Keratinocyte (primary cell): ENCODE data around the gene DIO3. TPM values are rescaled to one million over a fixed set of nuclear protein-coding genes. Genes with fewer than 3 reads are reported as not detected.

Experiments
- DNase-seq: peaks from one replicate; pipeline ENCODE4 v3.0.0-alpha.2; 2011; ENCODE audit warnings: low read depth, missing footprints, low spot score
- FAIRE-seq: peaks from 2 replicates; lab custom pipeline; 2011; peaks lifted over from hg19 to GRCh38; lab: Jason Lieb, UNC
- H2AFZ ChIP-seq: 2 replicates; pipeline ENCODE4 v1.6.0; 2012; ENCODE audit warnings: low read length, control low read depth, inconsistent platforms; ENCODE audit not compliant: control insufficient read depth
- H3K27ac ChIP-seq: 2 replicates; pipeline ENCODE4 v1.5.1; 2011; ENCODE audit warnings: low read length; ENCODE audit not compliant: control insufficient read depth, insufficient read depth
- H3K27me3 ChIP-seq: 3 replicates; pipeline ENCODE4 v1.6.0; 2011; ENCODE audit warnings: low read length; ENCODE audit not compliant: control insufficient read depth, insufficient read depth; ENCODE audit errors: extremely low read depth
- H3K36me3 ChIP-seq, 2 experiments: 2 replicates in 1 of 2; 3 replicates in 1 of 2; pipeline ENCODE4 v1.5.1; 2011; ENCODE audit warnings: low read length in 2 of 2, mild to moderate bottlenecking in 1 of 2; ENCODE audit not compliant: control insufficient read depth in 2 of 2, insufficient read depth in 2 of 2; ENCODE audit errors: extremely low read depth in 1 of 2
- H3K4me1 ChIP-seq: 3 replicates; pipeline ENCODE4 v1.5.1; 2011; ENCODE audit warnings: low read length; ENCODE audit not compliant: control insufficient read depth, insufficient read depth; ENCODE audit errors: extremely low read depth
- H3K4me2 ChIP-seq: 3 replicates; pipeline ENCODE4 v1.6.0; 2011; ENCODE audit warnings: low read depth, low read length; ENCODE audit not compliant: control insufficient read depth, insufficient read depth; ENCODE audit errors: extremely low read depth
- H3K4me3 ChIP-seq, 3 experiments: fragments of 200-600 bp in 1 of 3; sonication (generic) in 1 of 3; 2 replicates in 2 of 3; 3 replicates in 1 of 3; pipeline ENCODE4 v1.5.1; 2011 to 2016; ENCODE audit warnings: low read length in 3 of 3, mild to moderate bottlenecking in 3 of 3, control low read depth in 2 of 3, inconsistent platforms in 1 of 3, low read depth in 1 of 3, mixed read lengths in 1 of 3, mixed run types in 1 of 3, moderate library complexity in 1 of 3; ENCODE audit not compliant: control insufficient read depth in 2 of 3, insufficient read depth in 2 of 3; ENCODE audit errors: extremely low read depth in 1 of 3
- H3K79me2 ChIP-seq: 2 replicates; pipeline ENCODE4 v1.6.0; 2012; ENCODE audit warnings: low read length; ENCODE audit not compliant: control insufficient read depth, insufficient read depth
- H3K9ac ChIP-seq: 3 replicates; pipeline ENCODE4 v1.6.0; 2011; ENCODE audit warnings: low read length; ENCODE audit not compliant: control insufficient read depth, insufficient read depth; ENCODE audit errors: extremely low read depth
- H3K9me1 ChIP-seq: 3 replicates; pipeline ENCODE4 v1.6.0; 2011; ENCODE audit warnings: low read length; ENCODE audit not compliant: control insufficient read depth, insufficient read depth; ENCODE audit errors: extremely low read depth
- H3K9me3 ChIP-seq: 2 replicates; pipeline ENCODE4 v1.5.1; 2012; ENCODE audit warnings: low read depth, low read length; ENCODE audit not compliant: control insufficient read depth
- H4K20me1 ChIP-seq: 3 replicates; pipeline ENCODE4 v1.6.0; 2011; ENCODE audit warnings: low read length; ENCODE audit not compliant: control insufficient read depth, insufficient read depth; ENCODE audit errors: extremely low read depth
- CTCF ChIP-seq, 3 experiments: IDR thresholded peaks in 1 of 3; conservative IDR thresholded peaks in 1 of 3; optimal IDR thresholded peaks in 1 of 3; 2 replicates in 2 of 3; 3 replicates in 1 of 3; pipeline versions ENCODE3 to v1.5.1; 2011; ENCODE audit warnings: low read length in 3 of 3, mild to moderate bottlenecking in 3 of 3, moderate library complexity in 2 of 3, control low read depth in 1 of 3, inconsistent platforms in 1 of 3; ENCODE audit not compliant: insufficient read depth in 2 of 3; ENCODE audit errors: extremely low read depth in 1 of 3
- EZH2 ChIP-seq: IDR thresholded peaks from one replicate; pipeline ENCODE4 v1.6.1; 2012; ENCODE audit warnings: inconsistent platforms, mild to moderate bottlenecking, low read length, moderate library complexity
- dilution Hi-C: fragments of 300-500 bp; cut with MboI; formaldehyde crosslinking; loops from one replicate; pipeline ENCODE4 v1.7.0; 2020; ENCODE audit warnings: low sequenced_read_pairs; ENCODE audit not compliant: extremely low pct_ligation_motif_present
- polyA plus RNA-seq, 5 experiments: library from polyadenylated mRNA; depleted of rRNA in 3 of 5; stranded (reverse) in 3 of 5; stranded (forward) in 1 of 5; unstranded in 1 of 5; fragments of >200 nt; gene quantifications; 1 replicate in 1 of 5; 2 replicates in 3 of 5; 3 replicates in 1 of 5; pipeline versions ENCODE4 v1.2.1 to v1.2.3, GENCODE V29; 2011 to 2012; ENCODE audit warnings: missing spikeins in 2 of 5, low read depth in 1 of 5, low replicate concordance in 1 of 5

Gene DIO3
- polyA plus RNA-seq, 1 donor (not counting 4 experiments of a cell fraction or from before 2014, with no cell fraction given): not detected

GRCh38 chr14:101591582-101591981 lies 30.3 kb downstream of the DIO3 start:
- H4K20me1 ChIP-seq: no peaks in the 10 kb centered on the region
- H3K4me1 ChIP-seq: no peaks in the 10 kb centered on the region
- no peak overlapping the region for H2AFZ ChIP-seq
- TF ChIP-seq CTCF (optimal IDR thresholded peaks at IDR 0.05 in 1 of 3, IDR thresholded peaks at IDR 0.05 in 1 of 3, conservative IDR thresholded peaks at IDR 0.05 in 1 of 3; ENCODE audit: extremely low read depth in 1 of 3, insufficient read depth in 2 of 3, low read length in 3 of 3) (no peak), EZH2 (no peak)
- no peaks in the 10 kb centered on the region for H3K9me1 ChIP-seq
- no peak overlapping the region for H3K27ac ChIP-seq
- FAIRE-seq (no peak), DNase-seq (no peak)
- dilution Hi-C loops: no loop called here
- no peaks in the 10 kb centered on the region for H3K9me3 ChIP-seq
- H3K9ac ChIP-seq: no peak overlapping the region
- H3K79me2 ChIP-seq: no peaks in the 10 kb centered on the region
- H3K4me3 ChIP-seq: no peak overlapping the region
- H3K27me3 ChIP-seq: no peaks in the 10 kb centered on the region
- no peaks in the 10 kb centered on the region for H3K36me3 ChIP-seq
- H3K4me2 ChIP-seq: no peak overlapping the region

DNA sequence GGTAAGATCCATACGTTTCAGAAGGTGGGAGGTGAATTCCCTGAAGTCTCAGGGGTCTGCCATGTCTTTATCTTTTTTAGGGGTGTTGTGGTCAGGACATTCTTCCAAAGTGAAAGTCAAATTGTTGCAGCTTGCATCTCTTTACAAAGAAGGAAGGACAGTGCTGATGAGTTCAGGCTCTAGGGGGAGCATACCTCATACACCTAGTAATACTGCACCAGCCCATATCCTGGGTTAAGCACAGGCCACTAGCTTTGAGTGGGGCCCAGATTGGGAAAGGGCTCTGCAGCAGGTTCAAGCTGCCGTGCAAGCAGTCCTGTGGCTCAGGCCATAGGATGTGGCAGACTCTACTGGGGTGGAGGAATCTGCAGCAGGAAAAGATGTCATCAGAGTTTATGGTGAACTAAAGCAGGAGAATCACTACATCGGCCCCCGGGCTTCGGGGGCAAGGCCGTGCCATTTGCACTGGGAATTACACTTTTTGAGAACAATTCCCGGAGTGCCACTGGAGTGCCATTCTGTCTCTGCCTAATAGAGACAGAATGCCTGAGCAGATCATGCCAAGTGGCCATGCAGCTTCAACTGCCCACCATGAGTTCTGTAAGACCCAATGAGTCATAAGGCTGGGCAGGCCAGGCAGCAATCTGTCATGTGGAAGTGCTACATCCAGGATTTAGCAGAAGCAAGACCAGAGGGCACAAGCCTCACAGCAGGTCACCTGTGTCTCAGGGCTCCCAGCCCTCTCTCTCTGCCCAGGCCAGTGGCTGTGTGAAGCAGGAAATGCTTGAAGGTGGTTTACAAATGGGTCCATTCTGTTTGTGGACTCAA lies 32.3 kb downstream of the DIO3 start:
- Histone ChIP-seq H4K20me1 (no peaks in the 10 kb centered on the region), H2AFZ (no peak overlapping the region), H3K27ac (no peak overlapping the region), H3K9me3 (no peaks in the 10 kb centered on the region), H3K4me1 (no peaks in the 10 kb centered on the region), H3K4me2 (no peak overlapping the region), H3K79me2 (no peaks in the 10 kb centered on the region), H3K9ac (no peak overlapping the region), H3K9me1 (no peaks in the 10 kb centered on the region), H3K4me3 (no peak overlapping the region), H3K36me3 (no peaks in the 10 kb centered on the region), H3K27me3 (no peaks in the 10 kb centered on the region)
- no peak for FAIRE-seq
- DNase-seq: no peak
- TF ChIP-seq CTCF (optimal IDR thresholded peaks at IDR 0.05 in 1 of 3, IDR thresholded peaks at IDR 0.05 in 1 of 3, conservative IDR thresholded peaks at IDR 0.05 in 1 of 3; ENCODE audit: extremely low read depth in 1 of 3, insufficient read depth in 2 of 3, low read length in 3 of 3) (no peak), EZH2 (no peak)
- dilution Hi-C loops: no loop called here
